C4-2B (cell line): ENCODE measurements around the gene C19orf81.
"Not testable (repeated sequence)": the region's sequence is repeated elsewhere in the genome, so short reads cannot be mapped to it uniquely, and the experiment has no call there.

Experiments
- CTCF ChIP-seq: fragments of 450-650 bp; conservative IDR thresholded peaks from 2 replicates; pipeline ENCODE4 v1.5.1; 2017; ENCODE audit warnings: mild to moderate bottlenecking
- ZFX ChIP-seq: fragments of 450-650 bp; IDR thresholded peaks from 2 replicates; pipeline ENCODE4 v1.6.1; 2017

GRCh38 chr19:50620394-50620906 lies 28.8 kb upstream of the C19orf81 start:
- not testable (repeated sequence) for TF ChIP-seq CTCF, ZFX
